GM18499 (cell line): ENCODE measurements around the gene WDR90.

Experiments
- ATAC-seq: cut with Tn5 transposase; IDR thresholded peaks from one replicate; pipeline ENCODE4 v1.9.1; 2021; ENCODE audit warnings: moderate number of reproducible peaks; ENCODE audit not compliant: insufficient read depth, unreplicated experiment

WDR90 gene

GRCh38 chr16:648781-649589 is at the start of gene WDR90:
WDR90 (plus strand) TSS chr16:649365; CDS start chr16:649417, 52 bp downstream.
- ATAC-seq = peak; percentile 39

GRCh38 chr16:600781-601180 is 48.4 kb upstream of the WDR90 start:
- no peak for ATAC-seq

GRCh38 chr16:603933-604332 is 45.2 kb upstream of the WDR90 start:
- no peak for ATAC-seq

GRCh38 chr16:606656-607307 is 42.4 kb upstream of the WDR90 start:
- no peak for ATAC-seq

- ATAC-seq = no peak
These were observed 41.1 kb upstream of the WDR90 start for GRCh38 chr16:608019-608418.

- no peak for ATAC-seq
These were observed 39.8 kb upstream of the WDR90 start for GRCh38 chr16:609316-609715.

- ATAC-seq = no peak
These were observed 39.2 kb upstream of the WDR90 start for GRCh38 chr16:609984-610383.

- ATAC-seq = no peak
These were observed 38.4 kb upstream of the WDR90 start for GRCh38 chr16:610513-611381.

GRCh38 chr16:615122-615521 is 34.0 kb upstream of the WDR90 start:
- ATAC-seq = no peak

- no peak for ATAC-seq
These were observed 32.2 kb upstream of the WDR90 start for GRCh38 chr16:616733-617586.

GRCh38 chr16:617855-618254 is 31.3 kb upstream of the WDR90 start:
- no peak for ATAC-seq

- ATAC-seq = no peak
These were observed 29.6 kb upstream of the WDR90 start for GRCh38 chr16:619476-620100.

GRCh38 chr16:620700-621525 is 28.3 kb upstream of the WDR90 start:
- no peak for ATAC-seq

- ATAC-seq = no peak
These were observed 27.5 kb upstream of the WDR90 start for GRCh38 chr16:621526-622105.

- ATAC-seq = no peak
These were observed 26.3 kb upstream of the WDR90 start for GRCh38 chr16:622920-623280.

- ATAC-seq = no peak
These were observed 24.6 kb upstream of the WDR90 start for GRCh38 chr16:624526-625070.

- ATAC-seq = no peak
These were observed 23.8 kb upstream of the WDR90 start for GRCh38 chr16:625117-625976.
